K562 (cell line): ENCODE data around the gene CDH3. TPM values are rescaled to one million over a fixed set of nuclear protein-coding genes. Genes with fewer than 3 reads are reported as not detected.

Experiments used
- ATAC-seq: fragments of 200-7000 bp; cut with Tn5 transposase; 3 replicates; pipeline ENCODE4 v1.9.1; 2020; ENCODE audit warnings: moderate library complexity
- BruUV-seq: library from RNA; stranded (reverse); fragments of 400-500 nt; replicated peaks from 2 replicates; lab custom pipeline; 2021; lab: Mats Ljungman, UMichigan
- CTCF ChIA-PET: fragments of 300-600 bp; formaldehyde crosslinking; extraction: SDS; loops from one replicate; lab custom pipeline; 2021; ENCODE audit warnings: low intra/inter-chr PET ratio; lab: Yijun Ruan, JAX
- POLR2A ChIA-PET: fragments of 300-600, 350-650 bp; sonication (Branson Sonifier 250); formaldehyde crosslinking; extraction: SDS; loops from one replicate; lab custom pipeline; 2021; ENCODE audit warnings: antibody characterized with exemption, inconsistent platforms; lab: Yijun Ruan, JAX
- DNase-seq, 4 experiments: peaks; one replicate each; pipeline versions ENCODE4 v3.0.0 to v3.0.0-alpha.2; 2011 to 2018; ENCODE audit warnings: low spot score in 3 of 4, mixed read lengths in 3 of 4; ENCODE audit errors: extremely low read depth in 1 of 4
- FAIRE-seq: peaks from 2 replicates; lab custom pipeline; 2011; peaks lifted over from hg19 to GRCh38; lab: Jason Lieb, UNC
- H2AFZ ChIP-seq: 2 replicates; pipeline ENCODE4 v1.6.0; 2011; ENCODE audit warnings: low read depth, low read length, control low read depth, inconsistent platforms
- H3K27ac ChIP-seq: fragments of 200-600 bp; 3 replicates; pipeline ENCODE4 v1.8.0; 2011; ENCODE audit warnings: low read depth, mild to moderate bottlenecking, control low read depth, inconsistent platforms, low read length, moderate library complexity, mixed read lengths; ENCODE audit errors: extremely low read depth
- H3K27me3 ChIP-seq, 2 experiments: fragments of 300-600 bp in 1 of 2; 2 replicates in 1 of 2; 3 replicates in 1 of 2; pipeline versions ENCODE4 v1.6.0 to v1.8.0; 2011; ENCODE audit warnings: inconsistent platforms in 2 of 2, low read length in 2 of 2, mild to moderate bottlenecking in 1 of 2, mixed read lengths in 1 of 2, moderate library complexity in 1 of 2; ENCODE audit not compliant: control insufficient read depth in 2 of 2, insufficient read depth in 2 of 2
- H3K36me3 ChIP-seq: fragments of 300-600 bp; 3 replicates; pipeline ENCODE4 v1.8.0; 2011; ENCODE audit warnings: mild to moderate bottlenecking, low read length, inconsistent platforms; ENCODE audit not compliant: control insufficient read depth, insufficient read depth
- H3K4me1 ChIP-seq, 2 experiments: fragments of 200-600 bp in 1 of 2; replicated peaks in 1 of 2; 2 replicates in 1 of 2; 3 replicates in 1 of 2; pipeline versions ENCODE4 v1.5.1 to v1.8.0; 2011; ENCODE audit warnings: inconsistent platforms in 2 of 2, low read length in 2 of 2, mild to moderate bottlenecking in 1 of 2, mixed read lengths in 1 of 2, moderate library complexity in 1 of 2; ENCODE audit not compliant: control insufficient read depth in 2 of 2, insufficient read depth in 2 of 2
- H3K4me2 ChIP-seq: 2 replicates; pipeline ENCODE4 v1.6.1; 2011; ENCODE audit warnings: low read length, control low read depth, inconsistent platforms, mixed read lengths; ENCODE audit not compliant: insufficient read depth
- H3K4me3 ChIP-seq: fragments of 200-600 bp; sonication (generic), shearing (Covaris generic); 2 replicates; pipeline ENCODE4 v1.5.1; 2016; ENCODE audit warnings: control low read depth, inconsistent platforms
- H3K79me2 ChIP-seq: fragments of 200-600 bp; 3 replicates; pipeline ENCODE4 v1.8.0; 2011; ENCODE audit warnings: low read length, inconsistent platforms; ENCODE audit not compliant: control insufficient read depth, insufficient read depth
- H3K9ac ChIP-seq, 2 experiments: 2 replicates each; pipeline versions ENCODE4 v1.6.0 to v1.6.1; 2011; ENCODE audit warnings: low read depth in 2 of 2, low read length in 2 of 2, control low read depth in 1 of 2, inconsistent platforms in 1 of 2, mild to moderate bottlenecking in 1 of 2, mixed read lengths in 1 of 2; ENCODE audit not compliant: insufficient read depth in 1 of 2
- H3K9me1 ChIP-seq: one replicate; pipeline ENCODE4 v1.6.0; 2011; ENCODE audit warnings: inconsistent platforms, mild to moderate bottlenecking, low read length, moderate library complexity; ENCODE audit not compliant: control insufficient read depth, insufficient read depth
- H3K9me3 ChIP-seq: replicated peaks from 2 replicates; pipeline ENCODE4 v1.5.1; 2011; ENCODE audit warnings: low read depth, low read length, inconsistent platforms; ENCODE audit not compliant: control insufficient read depth, insufficient read depth
- H4K20me1 ChIP-seq: replicated peaks from 2 replicates; pipeline ENCODE4 v1.6.1; 2011; ENCODE audit warnings: low read length, inconsistent platforms, mixed read lengths; ENCODE audit not compliant: control insufficient read depth, insufficient read depth
- SPI1 ChIP-seq: IDR thresholded peaks from 2 replicates; pipeline ENCODE4 v1.6.1; 2011; ENCODE audit warnings: low read depth, low read length, control low read depth, borderline replicate concordance
- TFAM ChIP-seq: fragments of 250-450 bp; sonication (Bioruptor Pico); conservative IDR thresholded peaks from 2 replicates; pipeline ENCODE4 v1.5.0; 2021; ENCODE audit warnings: mild to moderate bottlenecking, moderate library complexity
- WHSC1 ChIP-seq: IDR thresholded peaks from one replicate; pipeline ENCODE4 v1.6.1; 2012; ENCODE audit warnings: low read length, control low read depth, inconsistent platforms
- ZNF263 ChIP-seq: sonication (generic); formaldehyde crosslinking; IDR thresholded peaks from 2 replicates; pipeline ENCODE4 v1.8.0; 2022; ENCODE audit warnings: mild to moderate bottlenecking, missing genetic modification reagents, borderline replicate concordance
- ZNF316 ChIP-seq: fragments of 450-650 bp; IDR thresholded peaks from 2 replicates; pipeline ENCODE4 v1.6.1; 2016
- WGBS: fragments of 100-300 bp; shearing (Covaris generic); methylation state at CpG from one replicate; pipeline ENCODE4 v1.1.6; 2016; ENCODE audit warnings: low coverage, mixed read lengths; ENCODE audit not compliant: insufficient coverage; ENCODE audit errors: missing lambda C conversion rate; 5-methylcytosine and 5-hydroxymethylcytosine counted together
- in situ Hi-C: fragments of 300-500 bp; cut with MboI; formaldehyde crosslinking; loops from 4 replicates; pipeline ENCODE4 v1.15.0; 2018; ENCODE audit warnings: inconsistent platforms, mixed read lengths
- intact Hi-C: fragments of 100-400 bp; cut with micrococcal nuclease; formaldehyde crosslinking; loops from 2 replicates; pipeline ENCODE4 v1.14.2; 2022
- polyA plus RNA-seq, 8 experiments: library from polyadenylated mRNA; depleted of rRNA in 4 of 8; stranded (reverse) in 5 of 8; unstranded in 3 of 8; fragments of >200 nt; fragmentation: Nextera tagmentation in 2 of 8; fragmentation: Illumina TruSeq in 1 of 8; extraction: Ambion mirVana in 2 of 8; extraction: Trizol in 1 of 8; gene quantifications; 2 replicates each; pipeline versions ENCODE4 v1.2.1 to v1.2.3, GENCODE V29; 2011 to 2014; ENCODE audit warnings: inconsistent platforms in 1 of 8, missing spikeins in 1 of 8
- total RNA-seq, 7 experiments: library from RNA; depleted of rRNA in 6 of 7; stranded (reverse); fragments of >200 nt in 6 of 7; fragmentation: Illumina TruSeq in 2 of 7; extraction: Trizol in 2 of 7; gene quantifications; 2 replicates each; pipeline versions ENCODE4 v1.2.1 to v1.2.3, GENCODE V29; 2011 to 2021; ENCODE audit warnings: low replicate concordance in 1 of 7

CDH3 gene
- total and polyA plus RNA-seq, 9 of the 15 experiments (the other 6 are each of a cell fraction or from before 2014, with no cell fraction given) = 0.06 to 0.09 TPM; not detected in 7

GRCh38 chr16:68711421-68712139, 66.5 kb downstream of the CDH3 start:
- intact Hi-C loops (no loop called here), in situ Hi-C loops (no loop called here)
- Histone ChIP-seq H3K4me2 (no peak overlapping the region), H3K9me1 (no peaks in the 10 kb centered on the region), H4K20me1 (no peaks in the 10 kb centered on the region), H3K4me1 (peaks cover 9 to 17% of the 10 kb centered on the region in 2 experiments; a peak in 4 of 5 replicates), H2AFZ (no peak overlapping the region), H3K27me3 (peaks cover 0 to 10% of the 10 kb centered on the region in 2 experiments; a peak in 2 of 5 replicates), H3K4me3 (no peak overlapping the region), H3K27ac (no peak overlapping the region), H3K9ac (peak overlapping the region in 1 of 2 experiments; percentile 84; a peak in 2 of 4 replicates), H3K9me3 (no peaks in the 10 kb centered on the region)
- 0 out of 3 replicates have a peak, but pooled peaks have one; percentile 21 for ATAC-seq
- peak in 1 of 4 experiments; percentile 3 for DNase-seq
- 21% methylated on average over 10 of the region's 14 CpGs for WGBS
- BruUV-seq = no TSS peak
- ChIA-PET CTCF (no interaction called here), POLR2A (interaction anchor here (0.6 to 0.7 kb wide), 2 partner anchors 423 to 559 kb away, joined by 3 to 4 read pairs; no protein-coding TSS in a partner anchor)
- FAIRE-seq = no peak
- TF ChIP-seq TFAM (CRISPR knock-in tag) (no peak), SPI1 (peak; percentile 87), ZNF263 (CRISPR knock-in tag) (peak; percentile 80)
- TF ChIP-seq, all 486 proteins: peak for 2
- H3K36me3 ChIP-seq = no peaks in the 10 kb centered on the region
- H3K79me2 ChIP-seq = no peaks in the 10 kb centered on the region

- H3K79me2 ChIP-seq = no peaks in the 10 kb centered on the region
- FAIRE-seq (no peak), DNase-seq (no peak), ATAC-seq (no peak)
- H3K27me3 ChIP-seq = peaks cover 0 to 10% of the 10 kb centered on the region in 2 experiments; a peak in 2 of 5 replicates
- intact Hi-C loops (no loop called here), in situ Hi-C loops (no loop called here)
- no peaks in the 10 kb centered on the region for H3K36me3 ChIP-seq
- BruUV-seq = no TSS peak
- TF ChIP-seq WHSC1 (no peak), ZNF316 (no peak), ZNF263 (CRISPR knock-in tag) (peak; percentile 38; the same call in 1 of the 2 replicates)
- no peak overlapping the region for H3K4me3 ChIP-seq
- no peak overlapping the region for H3K9ac ChIP-seq
- peaks cover 0 to 5% of the 10 kb centered on the region in 2 experiments; a peak in 2 of 5 replicates for H3K4me1 ChIP-seq
- no peaks in the 10 kb centered on the region for H4K20me1 ChIP-seq
- no peak overlapping the region for H3K27ac ChIP-seq
- ChIA-PET POLR2A (interaction anchor here (0.8 to 1.8 kb wide), 2 partner anchors 10 to 44 kb away, joined by 3 to 5 read pairs; no protein-coding TSS in a partner anchor), CTCF (no interaction called here)
- H3K9me1 ChIP-seq = no peaks in the 10 kb centered on the region
- H3K9me3 ChIP-seq = no peaks in the 10 kb centered on the region
- no peak overlapping the region for H3K4me2 ChIP-seq
- WGBS = 41% methylated on average over 6 of the region's 6 CpGs
- no peak overlapping the region for H2AFZ ChIP-seq
These were observed 68.3 kb downstream of the CDH3 start for GRCh38 chr16:68713361-68713760.
